Fibroblast of the aortic adventitia (primary cell): ENCODE data around the gene CLDN34. TPM values are rescaled to one million over a fixed set of nuclear protein-coding genes. Genes with fewer than 3 reads are reported as not detected.

ENCODE experiments used
- DNase-seq: peaks from one replicate; pipeline ENCODE4 v3.0.0-alpha.2; 2010; ENCODE audit warnings: low read depth
- H3K4me3 ChIP-seq: 2 replicates; pipeline ENCODE4 v1.5.1; 2011; ENCODE audit warnings: low read depth, mild to moderate bottlenecking, control low read depth, low read length, moderate library complexity
- total RNA-seq: library from RNA; depleted of rRNA; stranded (reverse); fragments of >200 nt; gene quantifications from 2 replicates; pipeline ENCODE4 v1.2.3, GENCODE V29; 2012; ENCODE audit warnings: low replicate concordance
- TF ChIP-seq, protein P1 (sequence below): IDR thresholded peaks from 2 replicates; pipeline ENCODE4 v1.5.1; 2011; ENCODE audit warnings: mild to moderate bottlenecking, low read length, control low read depth, inconsistent platforms; ENCODE audit not compliant: insufficient read depth

The CLDN34 gene
- not detected in 2 replicates for total RNA-seq

DNA sequence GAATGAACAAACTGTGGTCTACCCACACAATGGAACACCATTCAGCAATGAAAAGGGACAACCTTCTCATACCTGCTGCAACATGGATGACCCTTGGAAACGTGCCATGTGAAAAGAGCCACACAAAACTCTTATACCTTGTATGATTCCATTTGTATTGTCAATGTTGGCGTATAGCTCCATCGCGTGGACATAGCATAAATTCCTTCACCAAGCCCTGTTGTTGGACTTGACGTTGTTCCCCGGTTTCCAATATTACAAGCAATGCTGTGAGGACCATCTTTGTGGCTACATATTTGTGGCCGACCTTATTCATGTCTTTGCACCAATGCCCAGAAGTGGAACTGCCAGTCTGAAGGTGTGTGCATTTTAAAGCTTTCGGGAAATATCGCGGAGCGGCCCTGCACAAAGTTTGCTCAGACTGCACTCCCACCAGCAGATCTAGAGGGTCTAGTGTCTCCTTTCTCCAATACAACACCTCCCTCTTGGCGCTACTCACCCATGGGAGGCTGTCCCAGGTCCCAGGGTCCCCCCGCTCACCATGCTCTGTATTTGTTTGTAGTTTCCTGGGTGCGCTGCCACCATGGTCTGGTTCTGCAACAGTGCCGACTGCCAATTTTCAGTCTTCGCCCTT lies at the start of gene CLDN34:
CLDN34 (plus strand) TSS at position 584 of the 634 bp plus-strand sequence; CDS start at position 584, 0 bp downstream.
- TF ChIP-seq, protein P1, sequence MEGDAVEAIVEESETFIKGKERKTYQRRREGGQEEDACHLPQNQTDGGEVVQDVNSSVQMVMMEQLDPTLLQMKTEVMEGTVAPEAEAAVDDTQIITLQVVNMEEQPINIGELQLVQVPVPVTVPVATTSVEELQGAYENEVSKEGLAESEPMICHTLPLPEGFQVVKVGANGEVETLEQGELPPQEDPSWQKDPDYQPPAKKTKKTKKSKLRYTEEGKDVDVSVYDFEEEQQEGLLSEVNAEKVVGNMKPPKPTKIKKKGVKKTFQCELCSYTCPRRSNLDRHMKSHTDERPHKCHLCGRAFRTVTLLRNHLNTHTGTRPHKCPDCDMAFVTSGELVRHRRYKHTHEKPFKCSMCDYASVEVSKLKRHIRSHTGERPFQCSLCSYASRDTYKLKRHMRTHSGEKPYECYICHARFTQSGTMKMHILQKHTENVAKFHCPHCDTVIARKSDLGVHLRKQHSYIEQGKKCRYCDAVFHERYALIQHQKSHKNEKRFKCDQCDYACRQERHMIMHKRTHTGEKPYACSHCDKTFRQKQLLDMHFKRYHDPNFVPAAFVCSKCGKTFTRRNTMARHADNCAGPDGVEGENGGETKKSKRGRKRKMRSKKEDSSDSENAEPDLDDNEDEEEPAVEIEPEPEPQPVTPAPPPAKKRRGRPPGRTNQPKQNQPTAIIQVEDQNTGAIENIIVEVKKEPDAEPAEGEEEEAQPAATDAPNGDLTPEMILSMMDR = no peak
- no peak within 1 kb of the TSS for H3K4me3 ChIP-seq
- DNase-seq = no peak

DNA sequence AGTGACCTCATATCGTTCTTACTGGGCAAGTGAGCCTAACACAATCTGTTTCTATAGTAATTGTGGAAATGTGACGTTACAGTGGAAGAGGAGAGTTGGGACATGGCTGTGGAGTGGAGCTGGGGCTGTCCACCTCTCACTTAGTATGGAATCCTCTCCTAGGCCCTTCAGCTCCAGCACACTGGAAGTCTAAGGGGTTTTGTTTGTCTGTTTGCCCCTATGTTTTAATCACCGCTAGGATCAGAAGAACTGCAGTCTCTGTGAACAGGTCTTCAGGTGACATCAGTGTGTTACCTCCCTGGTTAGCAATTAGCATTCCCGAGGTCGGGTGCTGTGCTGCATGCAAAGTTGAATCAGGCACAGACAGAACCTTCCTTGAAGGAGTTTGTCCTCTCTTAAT lies 49.3 kb upstream of the CLDN34 start:
- no peak overlapping the region for H3K4me3 ChIP-seq
- DNase-seq = no peak
- TF ChIP-seq, protein P1 = no peak

GRCh38 chrX:9919632-9920172 lies 47.5 kb upstream of the CLDN34 start:
- H3K4me3 ChIP-seq = no peak overlapping the region
- TF ChIP-seq, protein P1 = no peak
- no peak for DNase-seq

DNA sequence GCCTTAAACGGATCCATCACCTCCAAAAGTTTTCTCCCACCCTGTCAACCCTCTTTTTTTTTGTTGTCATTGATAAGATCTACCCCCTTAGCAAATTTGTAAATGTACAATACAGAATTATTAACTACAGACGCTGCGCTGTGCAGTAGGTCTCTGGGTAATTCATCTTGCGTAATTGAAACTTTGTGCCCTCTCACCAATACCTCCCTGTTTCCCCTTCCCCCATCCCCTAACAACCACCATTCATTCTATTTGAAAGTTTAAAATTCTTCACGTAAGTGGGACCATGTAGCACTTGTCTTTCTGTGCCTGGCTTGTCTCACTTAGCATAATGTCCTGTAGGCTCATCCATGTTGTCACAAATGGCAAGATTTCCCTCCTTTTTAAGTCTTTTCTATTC lies 45.8 kb upstream of the CLDN34 start:
- no peak for DNase-seq
- no peak overlapping the region for H3K4me3 ChIP-seq
- TF ChIP-seq, protein P1 = no peak

DNA sequence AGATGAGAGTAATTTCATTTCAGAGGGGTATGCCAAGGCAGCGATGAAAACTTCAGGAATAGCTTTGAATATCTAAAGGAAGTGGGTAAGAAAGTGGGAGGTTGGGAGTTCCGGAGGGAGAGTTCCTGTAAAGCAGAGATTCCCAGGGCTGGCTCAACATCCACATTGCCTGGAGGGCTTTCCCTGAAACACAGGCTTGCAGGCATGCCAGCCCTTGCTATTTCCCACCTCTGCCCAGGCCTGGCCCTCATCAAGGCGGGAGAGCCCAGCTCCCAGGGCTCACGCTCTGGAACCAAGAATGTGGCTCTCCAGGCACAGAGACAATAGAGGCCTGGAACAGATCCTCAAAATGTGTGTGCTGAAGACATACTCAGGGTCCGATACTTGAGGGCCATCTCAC lies 43.8 kb upstream of the CLDN34 start:
- DNase-seq = no peak
- TF ChIP-seq, protein P1 = no peak
- no peak overlapping the region for H3K4me3 ChIP-seq

- H3K4me3 ChIP-seq = no peak overlapping the region
- TF ChIP-seq, protein P1 = no peak
- no peak for DNase-seq
Observed at GRCh38 chrX:9926002-9926401, 41.2 kb upstream of the CLDN34 start.
